HepG2 (cell line): Measurements from ENCODE around the gene WDR73. TPM values are rescaled to one million over a fixed set of nuclear protein-coding genes. Genes with fewer than 3 reads are reported as not detected.

ENCODE experiments used
- ELF4 ChIP-seq: sonication (generic); formaldehyde crosslinking; IDR thresholded peaks from 2 replicates; pipeline ENCODE4 v1.5.0; 2020; ENCODE audit warnings: missing genetic modification reagents, mild to moderate bottlenecking, moderate library complexity, borderline replicate concordance
- EP300 ChIP-seq, 3 experiments: sonication (generic) in 1 of 3; formaldehyde crosslinking in 1 of 3; IDR thresholded peaks; 2 replicates each; pipeline versions ENCODE4 v1.5.1 to v1.6.1; 2011 to 2020; ENCODE audit warnings: low read depth in 2 of 3, low read length in 2 of 3, borderline replicate concordance in 1 of 3, improper control_type of control experiment in 1 of 3, mild to moderate bottlenecking in 1 of 3, missing genetic modification reagents in 1 of 3, moderate library complexity in 1 of 3
- HMG20B ChIP-seq: conservative IDR thresholded peaks from 2 replicates; pipeline ENCODE4 v1.6.1; 2016; ENCODE audit warnings: missing genetic modification reagents, missing compliant biosample characterization
- IRX3 ChIP-seq: sonication (generic); formaldehyde crosslinking; IDR thresholded peaks from 2 replicates; pipeline ENCODE4 v1.8.1; 2023; ENCODE audit warnings: mild to moderate bottlenecking, low read depth, missing genetic modification reagents, borderline replicate concordance
- NR2F6 ChIP-seq, 2 experiments: IDR thresholded peaks; 2 replicates each; pipeline ENCODE4 v1.6.1; 2016; ENCODE audit warnings: antibody characterized with exemption in 1 of 2, mild to moderate bottlenecking in 1 of 2
- RARA ChIP-seq: IDR thresholded peaks from 2 replicates; pipeline ENCODE4 v1.6.1; 2016; ENCODE audit warnings: missing genetic modification reagents, missing compliant biosample characterization
- ZC3H4 ChIP-seq: sonication (generic); formaldehyde crosslinking; IDR thresholded peaks from 2 replicates; pipeline ENCODE4 v1.4.0; 2020; ENCODE audit warnings: missing genetic modification reagents, borderline replicate concordance
- ZEB1 ChIP-seq: IDR thresholded peaks from 2 replicates; pipeline ENCODE4 v1.6.1; 2012; ENCODE audit warnings: mild to moderate bottlenecking, low read depth, inconsistent platforms; ENCODE audit not compliant: insufficient replicate concordance
- ZNF225 ChIP-seq: sonication (generic); formaldehyde crosslinking; IDR thresholded peaks from 2 replicates; pipeline ENCODE4 v1.4.0; 2020; ENCODE audit warnings: mild to moderate bottlenecking, missing genetic modification reagents
- ZNF556 ChIP-seq: sonication (generic); formaldehyde crosslinking; IDR thresholded peaks from 2 replicates; pipeline ENCODE4 v1.4.0; 2020; ENCODE audit warnings: mild to moderate bottlenecking, missing genetic modification reagents, borderline replicate concordance
- ZNF569 ChIP-seq: sonication (generic); formaldehyde crosslinking; IDR thresholded peaks from 2 replicates; pipeline ENCODE4 v1.5.0; 2020; ENCODE audit warnings: mild to moderate bottlenecking, missing genetic modification reagents, moderate library complexity, borderline replicate concordance
- ZNF782 ChIP-seq: sonication (generic); formaldehyde crosslinking; IDR thresholded peaks from 2 replicates; pipeline ENCODE4 v1.4.0; 2020; ENCODE audit warnings: missing genetic modification reagents, mild to moderate bottlenecking, borderline replicate concordance
- ZSCAN12 ChIP-seq: sonication (generic); formaldehyde crosslinking; IDR thresholded peaks from 2 replicates; pipeline ENCODE4 v1.9.0; 2021; ENCODE audit warnings: mild to moderate bottlenecking, missing genetic modification reagents
- polyA plus RNA-seq, 8 experiments: library from polyadenylated mRNA; depleted of rRNA in 3 of 8; stranded (reverse) in 7 of 8; unstranded in 1 of 8; fragments of >200 nt; fragmentation: Illumina TruSeq in 4 of 8; extraction: Trizol in 4 of 8; gene quantifications; 2 replicates each; pipeline versions ENCODE4 v1.2.1 to v1.2.3, GENCODE V29; 2011 to 2016; ENCODE audit warnings: low read depth in 4 of 8, missing spikeins in 1 of 8, mixed read lengths in 1 of 8; ENCODE audit not compliant: insufficient read depth in 1 of 8
- total RNA-seq, 5 experiments: library from RNA; depleted of rRNA; stranded (reverse); fragments of >200 nt; fragmentation: Illumina TruSeq; extraction: Trizol; gene quantifications; 2 replicates each; pipeline ENCODE4 v1.2.3, GENCODE V29; 2016; ENCODE audit warnings: low read depth in 1 of 5
- TF ChIP-seq, protein P1 (sequence below): sonication (generic); formaldehyde crosslinking; IDR thresholded peaks from 2 replicates; pipeline ENCODE4 v1.8.1; 2022; ENCODE audit warnings: low read depth, mild to moderate bottlenecking, missing genetic modification reagents
- TF ChIP-seq, protein P2 (sequence below): sonication (generic); formaldehyde crosslinking; IDR thresholded peaks from 2 replicates; pipeline ENCODE4 v1.4.0; 2020; ENCODE audit warnings: missing genetic modification reagents
- TF ChIP-seq, protein P3 (sequence below): sonication (generic); formaldehyde crosslinking; IDR thresholded peaks from 2 replicates; pipeline ENCODE4 v1.8.1; 2023; ENCODE audit warnings: mild to moderate bottlenecking, moderate library complexity, missing genetic modification reagents
- TF ChIP-seq, protein P4 (sequence below): sonication (generic); formaldehyde crosslinking; IDR thresholded peaks from 2 replicates; pipeline ENCODE4 v1.4.0; 2020; ENCODE audit warnings: mild to moderate bottlenecking, missing genetic modification reagents
- TF ChIP-seq, protein P5 (sequence below): sonication (generic); formaldehyde crosslinking; IDR thresholded peaks from 2 replicates; pipeline ENCODE4 v1.4.0; 2020; ENCODE audit warnings: missing genetic modification reagents

Gene WDR73
- total and polyA plus RNA-seq, 2 of the 13 experiments (the other 11 are each of a cell fraction or from before 2014, with no cell fraction given): 20.0 to 35.5 TPM

DNA sequence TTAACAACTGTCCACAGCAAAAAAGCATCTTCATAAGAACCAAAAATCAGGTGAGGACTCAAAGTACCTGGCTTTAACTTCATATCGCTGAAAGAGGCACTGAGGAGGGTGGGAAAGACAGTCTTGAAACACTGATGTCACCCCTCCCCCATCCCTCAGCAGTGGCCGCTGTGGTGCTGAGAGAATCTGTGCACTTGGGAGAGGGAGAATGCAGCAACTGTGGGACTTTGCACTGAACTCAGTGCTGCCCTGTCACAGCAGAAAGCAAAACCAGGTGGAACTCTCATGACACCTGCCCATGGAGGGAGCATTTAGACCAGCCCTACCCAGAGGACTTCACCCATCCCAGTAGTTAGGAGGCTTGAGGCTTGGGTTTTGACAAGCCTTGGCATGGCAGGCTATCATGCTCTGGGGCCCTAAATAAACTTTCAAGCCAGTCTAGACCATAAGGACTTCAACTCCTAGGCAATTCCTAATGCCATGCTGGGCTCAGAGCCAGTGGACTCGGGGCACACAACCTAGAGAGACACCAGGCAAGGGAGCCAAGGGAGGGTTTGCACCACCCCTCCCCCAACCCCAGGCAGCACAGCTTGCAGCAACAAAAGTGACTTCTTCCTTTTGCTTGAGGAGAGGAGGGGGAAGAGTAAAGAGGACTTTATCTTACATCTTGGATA is 59.3 kb downstream of the WDR73 start (continued):
- TF ChIP-seq, protein P1, sequence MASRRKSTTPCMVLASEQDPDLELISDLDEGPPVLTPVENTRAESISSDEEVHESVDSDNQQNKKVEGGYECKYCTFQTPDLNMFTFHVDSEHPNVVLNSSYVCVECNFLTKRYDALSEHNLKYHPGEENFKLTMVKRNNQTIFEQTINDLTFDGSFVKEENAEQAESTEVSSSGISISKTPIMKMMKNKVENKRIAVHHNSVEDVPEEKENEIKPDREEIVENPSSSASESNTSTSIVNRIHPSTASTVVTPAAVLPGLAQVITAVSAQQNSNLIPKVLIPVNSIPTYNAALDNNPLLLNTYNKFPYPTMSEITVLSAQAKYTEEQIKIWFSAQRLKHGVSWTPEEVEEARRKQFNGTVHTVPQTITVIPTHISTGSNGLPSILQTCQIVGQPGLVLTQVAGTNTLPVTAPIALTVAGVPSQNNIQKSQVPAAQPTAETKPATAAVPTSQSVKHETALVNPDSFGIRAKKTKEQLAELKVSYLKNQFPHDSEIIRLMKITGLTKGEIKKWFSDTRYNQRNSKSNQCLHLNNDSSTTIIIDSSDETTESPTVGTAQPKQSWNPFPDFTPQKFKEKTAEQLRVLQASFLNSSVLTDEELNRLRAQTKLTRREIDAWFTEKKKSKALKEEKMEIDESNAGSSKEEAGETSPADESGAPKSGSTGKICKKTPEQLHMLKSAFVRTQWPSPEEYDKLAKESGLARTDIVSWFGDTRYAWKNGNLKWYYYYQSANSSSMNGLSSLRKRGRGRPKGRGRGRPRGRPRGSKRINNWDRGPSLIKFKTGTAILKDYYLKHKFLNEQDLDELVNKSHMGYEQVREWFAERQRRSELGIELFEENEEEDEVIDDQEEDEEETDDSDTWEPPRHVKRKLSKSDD: 0 out of 2 replicates have a peak, but pooled peaks have one; percentile 37
- TF ChIP-seq ZSCAN12 (CRISPR knock-in tag): no peak
- no peak for TF ChIP-seq ZNF569
- no peak for TF ChIP-seq ZEB1
- no peak for TF ChIP-seq EP300 (IDR thresholded peaks at IDR 0.05; ENCODE audit: low read depth in 2 of 2, low read length in 2 of 2)
- TF ChIP-seq EP300 (CRISPR knock-in tag; IDR thresholded peaks at IDR 0.05; ENCODE audit: borderline replicate concordance): no peak
- TF ChIP-seq, protein P2, sequence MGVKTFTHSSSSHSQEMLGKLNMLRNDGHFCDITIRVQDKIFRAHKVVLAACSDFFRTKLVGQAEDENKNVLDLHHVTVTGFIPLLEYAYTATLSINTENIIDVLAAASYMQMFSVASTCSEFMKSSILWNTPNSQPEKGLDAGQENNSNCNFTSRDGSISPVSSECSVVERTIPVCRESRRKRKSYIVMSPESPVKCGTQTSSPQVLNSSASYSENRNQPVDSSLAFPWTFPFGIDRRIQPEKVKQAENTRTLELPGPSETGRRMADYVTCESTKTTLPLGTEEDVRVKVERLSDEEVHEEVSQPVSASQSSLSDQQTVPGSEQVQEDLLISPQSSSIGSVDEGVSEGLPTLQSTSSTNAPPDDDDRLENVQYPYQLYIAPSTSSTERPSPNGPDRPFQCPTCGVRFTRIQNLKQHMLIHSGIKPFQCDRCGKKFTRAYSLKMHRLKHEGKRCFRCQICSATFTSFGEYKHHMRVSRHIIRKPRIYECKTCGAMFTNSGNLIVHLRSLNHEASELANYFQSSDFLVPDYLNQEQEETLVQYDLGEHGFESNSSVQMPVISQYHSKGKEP (CRISPR knock-in tag): no peak
- TF ChIP-seq ZNF225 (CRISPR knock-in tag): no peak
- no peak for TF ChIP-seq HMG20B (CRISPR knock-in tag)
- no peak for TF ChIP-seq IRX3 (CRISPR knock-in tag)
- TF ChIP-seq ZC3H4: no peak
- TF ChIP-seq, protein P3, sequence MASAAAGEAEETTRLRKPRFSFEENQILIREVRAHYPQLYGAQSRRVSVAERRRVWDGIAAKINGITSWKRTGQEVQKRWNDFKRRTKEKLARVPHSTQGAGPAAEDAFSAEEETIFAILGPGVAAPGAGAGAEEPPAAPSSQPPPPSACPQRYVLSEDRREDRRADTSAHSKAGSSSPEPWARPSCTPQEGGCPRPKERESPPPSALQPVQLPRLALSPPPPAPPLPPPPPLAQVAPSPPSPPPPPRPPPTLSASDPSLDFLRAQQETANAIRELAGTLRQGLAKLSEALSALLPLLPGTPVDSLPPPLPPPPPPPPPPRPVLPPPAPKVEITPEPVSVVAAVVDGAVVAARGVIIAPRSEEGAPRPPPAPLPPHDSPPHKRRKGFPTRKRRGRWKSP (CRISPR knock-in tag): peak; percentile 53; the same call in 1 of the 2 replicates
- TF ChIP-seq RARA (CRISPR knock-in tag): 0 out of 2 replicates have a peak, but pooled peaks have one; percentile 36
- TF ChIP-seq ZNF782: no peak
- TF ChIP-seq, protein P4, sequence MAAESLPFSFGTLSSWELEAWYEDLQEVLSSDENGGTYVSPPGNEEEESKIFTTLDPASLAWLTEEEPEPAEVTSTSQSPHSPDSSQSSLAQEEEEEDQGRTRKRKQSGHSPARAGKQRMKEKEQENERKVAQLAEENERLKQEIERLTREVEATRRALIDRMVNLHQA (CRISPR knock-in tag): no peak
- no peak for TF ChIP-seq NR2F6 (IDR thresholded peaks at IDR 0.05)
- peak; percentile 43; the same call in 1 of the 2 replicates for TF ChIP-seq NR2F6 (CRISPR knock-in tag; IDR thresholded peaks at IDR 0.05)
- TF ChIP-seq, protein P5, sequence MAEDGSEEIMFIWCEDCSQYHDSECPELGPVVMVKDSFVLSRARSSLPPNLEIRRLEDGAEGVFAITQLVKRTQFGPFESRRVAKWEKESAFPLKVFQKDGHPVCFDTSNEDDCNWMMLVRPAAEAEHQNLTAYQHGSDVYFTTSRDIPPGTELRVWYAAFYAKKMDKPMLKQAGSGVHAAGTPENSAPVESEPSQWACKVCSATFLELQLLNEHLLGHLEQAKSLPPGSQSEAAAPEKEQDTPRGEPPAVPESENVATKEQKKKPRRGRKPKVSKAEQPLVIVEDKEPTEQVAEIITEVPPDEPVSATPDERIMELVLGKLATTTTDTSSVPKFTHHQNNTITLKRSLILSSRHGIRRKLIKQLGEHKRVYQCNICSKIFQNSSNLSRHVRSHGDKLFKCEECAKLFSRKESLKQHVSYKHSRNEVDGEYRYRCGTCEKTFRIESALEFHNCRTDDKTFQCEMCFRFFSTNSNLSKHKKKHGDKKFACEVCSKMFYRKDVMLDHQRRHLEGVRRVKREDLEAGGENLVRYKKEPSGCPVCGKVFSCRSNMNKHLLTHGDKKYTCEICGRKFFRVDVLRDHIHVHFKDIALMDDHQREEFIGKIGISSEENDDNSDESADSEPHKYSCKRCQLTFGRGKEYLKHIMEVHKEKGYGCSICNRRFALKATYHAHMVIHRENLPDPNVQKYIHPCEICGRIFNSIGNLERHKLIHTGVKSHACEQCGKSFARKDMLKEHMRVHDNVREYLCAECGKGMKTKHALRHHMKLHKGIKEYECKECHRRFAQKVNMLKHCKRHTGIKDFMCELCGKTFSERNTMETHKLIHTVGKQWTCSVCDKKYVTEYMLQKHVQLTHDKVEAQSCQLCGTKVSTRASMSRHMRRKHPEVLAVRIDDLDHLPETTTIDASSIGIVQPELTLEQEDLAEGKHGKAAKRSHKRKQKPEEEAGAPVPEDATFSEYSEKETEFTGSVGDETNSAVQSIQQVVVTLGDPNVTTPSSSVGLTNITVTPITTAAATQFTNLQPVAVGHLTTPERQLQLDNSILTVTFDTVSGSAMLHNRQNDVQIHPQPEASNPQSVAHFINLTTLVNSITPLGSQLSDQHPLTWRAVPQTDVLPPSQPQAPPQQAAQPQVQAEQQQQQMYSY: peak; percentile 77; the same call in 1 of the 2 replicates
- no peak for TF ChIP-seq ELF4 (CRISPR knock-in tag)
- TF ChIP-seq ZNF556: no peak
